ENCODE data around the gene ZNF337.
A peak's percentile ranks its signal among the peaks of the same experiment; 100 is the strongest.
"Not testable (repeated sequence)": the region's sequence is repeated elsewhere in the genome, so short reads cannot be mapped to it uniquely, and the experiment has no call there.

ZNF337 gene

GRCh38 chr20:25692499-25692898 is 4.2 kb downstream of the ZNF337 start:
- peak; percentile 17 to 39 for DNase-seq

- no peak for DNase-seq
Measured at GRCh38 chr20:25690427-25690826, 6.2 kb downstream of the ZNF337 start.

GRCh38 chr20:25686081-25687067 is 10.3 kb downstream of the ZNF337 start:
- no peak for DNase-seq

GRCh38 chr20:25685276-25686080 is 11.2 kb downstream of the ZNF337 start:
- DNase-seq: no peak

GRCh38 chr20:25683826-25684225 is 12.8 kb downstream of the ZNF337 start:
- DNase-seq: not testable (repeated sequence)

GRCh38 chr20:25683050-25683449 is 13.6 kb downstream of the ZNF337 start:
- no peak for DNase-seq

- DNase-seq: no peak
Measured at GRCh38 chr20:25676164-25676809, 20.4 kb downstream of the ZNF337 start.

- no peak for DNase-seq
Measured at GRCh38 chr20:25675161-25675560, 21.5 kb downstream of the ZNF337 start.

- peak; percentile 32 to 48 for DNase-seq
Measured at GRCh38 chr20:25672659-25673235, 23.9 kb downstream of the ZNF337 start.

- DNase-seq: peak; percentile 31 to 37
Measured at GRCh38 chr20:25669826-25670422, 26.7 kb downstream of the ZNF337 start.

GRCh38 chr20:25668446-25668845 is 28.2 kb downstream of the ZNF337 start:
- no peak for DNase-seq

GRCh38 chr20:25659999-25660398 is 36.7 kb downstream of the ZNF337 start:
- DNase-seq: peak in 1 of 2 experiments; percentile 6

GRCh38 chr20:25654487-25654886 is 42.2 kb downstream of the ZNF337 start:
- no peak for DNase-seq

- DNase-seq: not testable (repeated sequence)
Measured at GRCh38 chr20:25652866-25653265, 43.8 kb downstream of the ZNF337 start.

- DNase-seq: no peak
Measured at GRCh38 chr20:25644814-25645213, 51.8 kb downstream of the ZNF337 start.

- no peak for DNase-seq
Measured at GRCh38 chr20:25643716-25644115, 52.9 kb downstream of the ZNF337 start.

GRCh38 chr20:25637247-25637646 is 59.4 kb downstream of the ZNF337 start:
- no peak for DNase-seq

- no peak for DNase-seq
Measured at GRCh38 chr20:25632940-25633790, 63.5 kb downstream of the ZNF337 start.

- DNase-seq: not testable (repeated sequence)
Measured at GRCh38 chr20:25630615-25631014, 66.0 kb downstream of the ZNF337 start.

- no peak for DNase-seq
Measured at GRCh38 chr20:25629816-25630499, 66.7 kb downstream of the ZNF337 start.

GRCh38 chr20:25626779-25627178 is 69.9 kb downstream of the ZNF337 start:
- no peak for DNase-seq

All from Kasumi-1 (cell line).